ENCODE data around the gene B3GNT3. TPM values are rescaled to one million over a fixed set of nuclear protein-coding genes. Genes with fewer than 3 reads are reported as not detected.

The B3GNT3 gene
- total and polyA plus RNA-seq, 2 donors (not counting 1 experiment from before 2014, with no cell fraction given), result 0.06 TPM; not detected in 1

- intact Hi-C loops (cut with micrococcal nuclease), result loop anchor here (2.0 to 10.0 kb wide), 5 partner anchors 48 to 445 kb away; partner anchors contain the start of genes MPV17L2 and RPL18A
- WGBS (ENCODE audit: insufficient coverage), result 90% methylated on average over 8 of the region's 8 CpGs
- Histone ChIP-seq H3K27me3 (replicated peaks in 1 of 4; ENCODE audit: control extremely low read depth in 1 of 4, control insufficient read depth in 3 of 4, insufficient read depth in 4 of 4, low read length in 3 of 4) (no peaks in the 10 kb centered on the region), H4K20me1 (ENCODE audit: control insufficient read depth, insufficient read depth, low read length, poor library complexity, severe bottlenecking) (peaks cover under 1% of the 10 kb centered on the region), H3K79me2 (ENCODE audit: control insufficient read depth, insufficient read depth, low read length) (peaks cover 73% of the 10 kb centered on the region), H3K4me3 (ENCODE audit: control extremely low read depth in 1 of 5, extremely low read depth in 1 of 5, insufficient read depth in 1 of 5, low read depth in 2 of 5, low read length in 4 of 5) (peak overlapping the region in 2 of 5 experiments; percentile 14 to 73), H3K27ac (ENCODE audit: low read length in 2 of 2) (peak overlapping the region; percentile 96 to 99), H3K9ac (ENCODE audit: low read length) (peak overlapping the region; percentile 14), H3K4me2 (replicated peaks; ENCODE audit: low read depth, low read length, poor library complexity, severe bottlenecking) (peak overlapping the region; percentile 88), H2AFZ (ENCODE audit: insufficient read depth, low read depth, low read length, poor library complexity, severe bottlenecking) (no peak overlapping the region), H3K4me1 (ENCODE audit: control insufficient read depth in 2 of 2, insufficient read depth in 2 of 2, low read length in 2 of 2) (peaks cover 57 to 79% of the 10 kb centered on the region in 2 donors), H3K36me3 (replicated peaks in 1 of 2; ENCODE audit: control extremely low read depth in 1 of 2, control insufficient read depth in 1 of 2, extremely low read depth in 1 of 2, insufficient read depth in 2 of 2, low read length in 1 of 2) (peaks cover 0 to 8% of the 10 kb centered on the region in 2 experiments), H3K9me3 (ENCODE audit: control extremely low read depth in 1 of 3, control insufficient read depth in 2 of 3, insufficient read depth in 1 of 3, low read length in 2 of 3) (peaks cover 0 to 3% (median 0%) of the 10 kb centered on the region in 3 donors)
- peak overlapping the region; percentile 90 for H3K27ac Mint-ChIP-seq
- peaks cover 62% of the 10 kb centered on the region for H3K4me1 Mint-ChIP-seq
- no peaks in the 10 kb centered on the region for H3K9me3 Mint-ChIP-seq (ENCODE audit: insufficient read depth)
- H3K27me3 Mint-ChIP-seq, result no peaks in the 10 kb centered on the region
- H3K4me3 Mint-ChIP-seq, result peak overlapping the region; percentile 89
- ChIA-PET POLR2A (interaction anchor here (0.6 to 2.9 kb wide), 5 partner anchors 11 to 33 kb away, joined by 3 to 12 read pairs (median 4); partner anchors contain the start of gene MAP1S), CTCF (interaction anchor here (1.1 to 11.3 kb wide), 4 partner anchors 10 to 193 kb away, joined by 3 to 122 read pairs (median 6); no protein-coding TSS in a partner anchor)
- ATAC-seq (ENCODE audit: low read depth) (no peak), DNase-seq (peak; percentile 27)
- TF ChIP-seq, protein P1, sequence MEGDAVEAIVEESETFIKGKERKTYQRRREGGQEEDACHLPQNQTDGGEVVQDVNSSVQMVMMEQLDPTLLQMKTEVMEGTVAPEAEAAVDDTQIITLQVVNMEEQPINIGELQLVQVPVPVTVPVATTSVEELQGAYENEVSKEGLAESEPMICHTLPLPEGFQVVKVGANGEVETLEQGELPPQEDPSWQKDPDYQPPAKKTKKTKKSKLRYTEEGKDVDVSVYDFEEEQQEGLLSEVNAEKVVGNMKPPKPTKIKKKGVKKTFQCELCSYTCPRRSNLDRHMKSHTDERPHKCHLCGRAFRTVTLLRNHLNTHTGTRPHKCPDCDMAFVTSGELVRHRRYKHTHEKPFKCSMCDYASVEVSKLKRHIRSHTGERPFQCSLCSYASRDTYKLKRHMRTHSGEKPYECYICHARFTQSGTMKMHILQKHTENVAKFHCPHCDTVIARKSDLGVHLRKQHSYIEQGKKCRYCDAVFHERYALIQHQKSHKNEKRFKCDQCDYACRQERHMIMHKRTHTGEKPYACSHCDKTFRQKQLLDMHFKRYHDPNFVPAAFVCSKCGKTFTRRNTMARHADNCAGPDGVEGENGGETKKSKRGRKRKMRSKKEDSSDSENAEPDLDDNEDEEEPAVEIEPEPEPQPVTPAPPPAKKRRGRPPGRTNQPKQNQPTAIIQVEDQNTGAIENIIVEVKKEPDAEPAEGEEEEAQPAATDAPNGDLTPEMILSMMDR (IDR thresholded peaks at IDR 0.05), result no peak
- no peak for TF ChIP-seq EZH2 (IDR thresholded peaks at IDR 0.05; ENCODE audit: borderline replicate concordance, insufficient read depth, low read depth, low read length, poor library complexity, severe bottlenecking)
Measured at GRCh38 chr19:17749912-17750317, 45.0 kb upstream of the B3GNT3 start.

Data from B cell (primary cell).